NCI-H69 (cell line): ENCODE results near the gene PNMA8B.
A peak's percentile ranks its signal among the peaks of the same experiment; 100 is the strongest.
"Not testable (repeated sequence)": the region's sequence is repeated elsewhere in the genome, so short reads cannot be mapped to it uniquely, and the experiment has no call there.

Experiments
- DNase-seq: peaks from one replicate; lab custom pipeline; 2025; lab: John Stamatoyannopoulos, UW

Gene PNMA8B, protein sequence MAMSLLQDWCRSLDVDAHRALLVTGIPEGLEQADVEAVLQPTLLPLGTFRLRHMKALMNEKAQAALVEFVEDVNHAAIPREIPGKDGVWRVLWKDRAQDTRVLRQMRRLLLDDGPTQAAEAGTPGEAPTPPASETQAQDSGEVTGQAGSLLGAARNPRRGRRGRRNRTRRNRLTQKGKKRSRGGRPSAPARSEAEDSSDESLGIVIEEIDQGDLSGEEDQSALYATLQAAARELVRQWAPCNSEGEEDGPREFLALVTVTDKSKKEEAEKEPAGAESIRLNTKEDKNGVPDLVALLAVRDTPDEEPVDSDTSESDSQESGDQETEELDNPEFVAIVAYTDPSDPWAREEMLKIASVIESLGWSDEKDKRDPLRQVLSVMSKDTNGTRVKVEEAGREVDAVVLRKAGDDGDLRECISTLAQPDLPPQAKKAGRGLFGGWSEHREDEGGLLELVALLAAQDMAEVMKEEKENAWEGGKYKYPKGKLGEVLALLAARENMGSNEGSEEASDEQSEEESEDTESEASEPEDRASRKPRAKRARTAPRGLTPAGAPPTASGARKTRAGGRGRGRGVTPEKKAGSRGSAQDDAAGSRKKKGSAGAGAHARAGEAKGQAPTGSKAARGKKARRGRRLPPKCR

GRCh38 chr19:46495786-46496099 is at the start of gene PNMA8B:
TSS of gene PNMA8B (minus strand) at chr19:46495867. CDS start at chr19:46495465, 402 bp downstream.
- peak; percentile 92 for DNase-seq

GRCh38 chr19:46544651-46545050 is 49.0 kb upstream of the PNMA8B start:
- no peak for DNase-seq

DNA sequence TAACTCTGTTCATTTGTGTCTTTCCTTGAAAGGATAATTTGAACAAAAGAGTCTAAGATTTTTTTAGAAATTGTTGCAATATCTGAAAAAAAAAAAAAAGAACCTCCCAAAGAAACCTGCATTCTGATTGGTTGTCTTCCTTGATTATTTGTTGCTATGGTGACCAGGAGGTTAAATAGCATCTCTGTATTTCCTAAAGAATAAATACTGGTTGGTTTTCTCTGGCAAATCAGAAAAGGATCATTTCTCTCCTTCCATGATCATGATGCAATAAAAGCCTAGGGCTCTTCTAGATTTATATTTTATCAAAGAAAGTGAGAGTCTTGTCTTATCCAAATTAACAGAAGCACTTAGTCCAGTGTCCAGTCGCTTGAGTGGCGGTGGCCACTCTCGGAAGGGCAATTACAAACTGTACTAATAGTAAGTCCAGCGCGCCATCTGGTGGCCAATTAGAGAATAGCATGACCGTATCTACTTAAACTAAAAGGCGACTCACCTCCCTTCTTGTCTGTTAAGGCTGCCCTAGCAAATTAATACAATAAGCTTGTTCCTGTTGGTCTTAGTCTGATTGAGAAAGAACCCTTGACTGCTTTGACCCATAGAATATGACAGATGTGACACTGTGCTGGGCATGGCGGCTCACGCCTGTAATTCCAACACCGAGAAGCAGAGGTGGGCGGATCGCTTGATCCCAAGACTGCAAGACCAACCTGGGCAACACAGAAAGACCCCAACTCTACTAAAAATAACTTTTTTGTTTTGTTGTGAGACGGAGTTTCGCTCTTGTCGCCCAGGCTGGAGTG is 47.0 kb upstream of the PNMA8B start:
- peak; percentile 90 for DNase-seq

DNA sequence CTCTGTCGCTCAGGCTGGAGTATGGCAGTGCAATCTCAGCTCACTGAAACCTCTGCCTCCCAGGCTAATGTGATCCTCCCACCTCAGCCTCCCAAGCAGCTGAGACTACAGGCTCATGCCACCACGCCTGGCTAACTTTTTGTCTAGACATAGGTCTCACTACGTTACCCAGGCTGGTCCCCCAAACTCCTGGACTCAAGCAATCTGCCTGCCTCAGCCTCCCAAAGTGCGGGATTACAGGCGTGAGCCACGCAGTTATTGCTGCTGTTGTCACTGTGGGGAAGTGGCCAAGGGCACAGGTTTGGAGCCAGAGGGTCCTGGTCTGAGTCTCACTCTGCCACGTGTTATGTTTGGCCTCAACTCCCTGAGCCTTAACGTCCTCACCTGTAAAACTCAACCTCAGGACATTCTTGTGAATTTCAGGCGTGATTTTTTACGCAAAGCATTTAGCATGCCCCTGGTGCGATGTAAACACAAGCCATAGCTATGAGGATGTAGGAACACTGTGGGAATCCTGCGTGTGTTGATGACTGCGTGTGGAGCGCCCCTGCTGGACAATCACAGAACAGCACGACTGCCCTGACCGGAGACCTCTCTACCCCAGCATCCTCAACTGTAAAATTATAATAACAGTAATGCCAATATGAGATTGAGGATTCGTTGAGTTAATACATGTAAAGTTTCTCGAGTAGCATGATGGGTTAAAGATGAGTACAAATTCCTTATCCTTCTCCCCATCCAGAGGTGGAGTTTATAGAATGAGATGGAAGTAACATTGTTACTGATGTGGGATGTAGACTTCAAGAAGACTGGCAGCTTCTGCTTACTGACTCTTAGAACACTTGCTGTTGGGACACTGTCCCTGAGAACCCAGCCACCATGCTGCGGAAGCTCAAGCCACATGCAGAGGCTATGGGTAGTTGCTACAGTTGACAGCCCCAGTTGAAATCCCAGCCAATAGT is 41.8 kb upstream of the PNMA8B start:
- DNase-seq = peak; percentile 42

DNA sequence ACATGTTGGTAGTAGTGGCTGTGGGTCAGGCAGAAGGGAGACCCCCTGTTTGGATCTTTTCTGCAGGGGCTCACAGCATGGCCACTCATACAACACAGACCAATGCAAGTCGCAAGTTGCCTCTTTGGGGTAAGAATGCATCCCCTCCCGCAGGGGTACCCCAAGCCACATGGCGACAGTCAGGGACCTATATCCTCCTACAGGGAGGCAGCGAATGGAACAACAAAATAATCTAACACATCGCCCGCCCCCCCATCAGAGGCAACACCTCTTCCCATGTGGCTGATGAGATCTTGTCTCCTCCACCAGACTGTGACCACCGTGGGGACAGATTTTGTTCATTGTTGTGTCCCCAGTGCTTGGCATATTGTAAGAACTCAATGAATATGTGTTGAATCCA is 40.7 kb upstream of the PNMA8B start:
- DNase-seq = no peak

DNA sequence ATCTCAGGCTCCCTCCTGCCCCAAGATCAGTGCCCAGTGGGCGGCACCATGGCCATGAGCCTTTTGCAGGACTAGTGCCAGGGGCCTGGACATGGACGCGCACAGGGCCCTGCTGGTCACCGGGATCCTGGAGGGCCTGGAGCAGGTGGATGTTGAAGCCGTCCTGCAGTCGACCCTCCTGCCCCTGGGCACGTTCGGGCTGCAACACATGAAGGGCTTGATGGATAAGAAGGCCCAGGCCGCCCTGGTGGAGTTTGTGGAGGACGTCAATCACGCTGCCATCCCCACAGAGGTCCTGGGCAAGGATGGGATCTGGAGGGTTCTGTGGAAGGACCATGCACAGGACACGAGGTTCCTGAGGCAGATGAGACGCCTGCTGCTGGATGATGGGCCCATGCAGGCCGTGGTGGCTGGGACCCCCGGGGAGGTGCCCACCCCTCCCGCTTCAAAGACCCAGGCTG is 38.0 kb upstream of the PNMA8B start:
- no peak for DNase-seq

GRCh38 chr19:46533078-46533620 is 37.5 kb upstream of the PNMA8B start:
- peak; percentile 18 for DNase-seq

GRCh38 chr19:46530636-46531035 is 35.0 kb upstream of the PNMA8B start:
- peak; percentile 35 for DNase-seq

DNA sequence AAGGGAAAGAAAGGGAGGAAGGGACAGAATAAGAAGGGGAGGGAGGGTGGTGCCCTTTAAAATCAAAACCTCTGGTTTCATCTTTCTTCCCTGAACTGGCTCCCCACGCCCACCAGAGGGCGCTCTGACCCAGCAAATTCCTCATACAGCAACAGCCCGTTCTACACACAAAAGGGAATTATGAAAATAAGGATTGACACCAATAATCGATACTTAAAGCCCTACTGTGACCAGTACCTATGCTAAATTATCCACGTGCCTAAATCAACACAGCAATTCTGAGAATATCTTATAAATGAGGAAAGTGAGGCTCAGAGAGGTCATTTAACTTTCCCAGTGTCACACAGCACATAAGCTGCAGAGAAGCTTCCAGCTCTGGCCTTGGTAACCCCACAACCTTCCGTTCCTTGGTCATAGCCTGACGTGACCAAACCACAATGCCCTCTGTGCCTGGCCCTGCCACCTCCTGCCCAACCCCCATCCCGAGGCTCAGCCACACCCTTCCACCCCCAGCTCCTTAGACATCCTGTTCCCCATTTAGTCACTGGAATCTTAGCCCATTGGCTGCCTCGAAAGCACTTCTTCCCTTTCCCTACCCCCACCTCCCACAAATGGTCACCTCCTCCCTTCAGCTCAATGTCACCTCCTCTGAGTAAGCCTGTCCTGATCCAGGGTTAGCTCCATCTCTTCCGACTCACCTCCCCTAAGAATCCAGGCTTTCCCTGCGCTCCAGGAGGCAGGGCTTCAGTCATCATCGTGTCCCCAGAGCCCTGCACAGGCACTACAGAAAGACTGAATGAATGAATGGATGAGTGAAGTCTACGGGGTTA is 34.2 kb upstream of the PNMA8B start:
- peak; percentile 53 for DNase-seq

- no peak for DNase-seq
Measured at GRCh38 chr19:46528601-46529590, 33.2 kb upstream of the PNMA8B start.

GRCh38 chr19:46526801-46527200 is 31.1 kb upstream of the PNMA8B start:
- not testable (repeated sequence) for DNase-seq

DNA sequence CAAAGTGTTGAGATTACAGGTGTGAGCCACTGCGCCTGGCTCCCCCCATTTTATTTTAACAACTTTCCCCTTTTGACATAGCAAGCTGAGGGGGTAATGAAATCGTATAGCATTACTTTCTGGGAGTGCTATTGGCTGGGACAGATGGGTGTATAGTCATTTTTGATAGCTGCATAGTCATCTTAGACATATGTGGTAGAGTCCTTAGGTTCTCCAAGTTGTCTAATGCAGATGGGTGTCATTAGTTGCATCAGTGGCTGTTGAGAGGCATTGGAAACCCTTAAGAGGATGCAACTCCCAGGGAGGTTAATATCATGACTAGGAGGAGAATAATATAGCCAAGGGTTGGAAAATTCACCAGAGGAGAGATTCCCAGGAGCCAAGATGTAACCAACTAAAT is 28.6 kb upstream of the PNMA8B start:
- no peak for DNase-seq

DNA sequence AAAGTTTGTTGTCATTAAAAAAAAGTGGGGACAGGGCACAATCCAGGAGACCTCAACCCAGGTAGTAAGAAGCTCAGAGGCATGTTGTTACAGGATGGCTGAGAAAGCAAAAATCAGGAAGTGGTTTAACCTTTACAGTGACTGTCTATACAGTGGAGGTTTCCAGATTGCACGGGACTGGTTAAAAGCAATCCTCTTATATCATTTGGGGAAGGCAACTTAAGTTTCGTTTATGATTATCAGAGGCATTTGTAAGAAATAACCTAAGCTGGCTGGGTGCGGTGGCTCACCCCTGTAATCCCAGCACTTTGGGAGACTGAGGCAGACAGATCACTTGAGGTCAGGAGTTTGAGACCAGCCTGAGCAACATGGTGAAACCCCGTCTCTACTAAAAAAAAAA is 27.3 kb upstream of the PNMA8B start:
- not testable (repeated sequence) for DNase-seq

DNA sequence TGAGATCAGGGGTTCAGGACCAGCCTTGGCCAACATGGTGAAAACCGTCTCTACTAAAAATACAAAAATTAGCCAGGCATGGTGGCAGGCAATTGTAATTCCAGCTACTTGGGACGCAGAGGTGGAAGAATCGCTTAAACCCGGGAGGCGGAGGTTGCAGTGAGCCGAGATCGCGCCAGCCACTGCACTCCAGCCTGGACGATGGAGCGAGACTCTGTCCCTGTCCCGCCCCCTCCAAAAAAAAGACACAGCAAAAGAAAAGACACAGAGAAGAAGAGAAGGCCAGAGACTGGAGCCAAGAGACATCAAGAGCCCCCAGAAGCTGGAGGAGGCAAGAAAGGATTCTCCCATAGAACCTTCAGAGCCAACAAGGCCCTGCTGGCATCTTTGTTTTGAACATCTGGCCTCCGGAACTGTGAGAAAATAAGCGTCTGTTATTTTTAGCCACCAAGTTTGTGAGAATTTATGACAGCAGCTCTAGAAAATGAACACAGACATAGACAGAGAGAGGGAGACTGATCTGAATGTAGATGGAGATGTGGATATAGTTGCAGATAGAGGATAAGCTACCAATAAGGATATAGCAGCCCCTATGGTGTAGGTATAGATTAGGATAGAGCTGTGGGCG is 25.7 kb upstream of the PNMA8B start:
- no peak for DNase-seq

- DNase-seq = no peak
Measured at GRCh38 chr19:46520616-46521015, 24.9 kb upstream of the PNMA8B start.

GRCh38 chr19:46517471-46517870 is 21.8 kb upstream of the PNMA8B start:
- DNase-seq = no peak

- peak; percentile 50 for DNase-seq
Measured at GRCh38 chr19:46515879-46516350, 20.2 kb upstream of the PNMA8B start.

DNA sequence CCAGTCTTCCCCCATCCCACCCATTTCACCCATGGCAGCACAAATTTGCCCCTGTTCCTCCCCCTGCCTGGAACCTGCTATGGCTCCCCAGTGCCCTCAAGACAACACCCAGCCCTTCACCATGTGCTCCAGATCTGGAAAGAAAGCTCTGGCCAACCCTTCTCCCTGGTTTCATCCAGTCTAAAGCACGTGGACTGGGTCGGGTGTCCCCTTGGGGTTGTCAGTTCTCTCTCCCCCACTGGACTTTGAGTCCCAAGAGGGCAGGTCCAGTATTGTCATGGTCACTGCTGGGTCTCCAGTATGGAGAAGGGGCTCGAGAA is 19.6 kb upstream of the PNMA8B start:
- no peak for DNase-seq
